ENCODE data around the gene IL7R.

DNA sequence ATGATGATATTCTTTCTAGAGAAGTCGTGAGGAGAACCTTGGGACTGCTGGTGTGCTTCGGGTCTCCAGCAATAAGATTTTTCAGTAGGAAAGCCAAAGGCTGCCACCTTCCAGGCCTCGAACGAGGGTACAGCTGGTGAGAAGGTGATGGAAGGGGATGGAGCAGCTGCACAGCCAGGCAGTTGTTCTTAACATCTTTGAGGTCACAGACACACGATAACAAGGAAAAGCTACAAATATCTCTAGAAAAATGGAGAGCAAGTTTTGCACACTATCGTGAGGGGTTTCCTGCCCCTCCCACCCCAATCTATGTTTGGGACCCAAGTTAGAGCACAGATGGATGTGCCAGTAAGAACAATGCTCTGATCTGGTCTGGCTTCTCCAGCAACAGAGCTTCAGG lies 6.8 kb upstream of the IL7R start:
- TF ChIP-seq, protein P1, sequence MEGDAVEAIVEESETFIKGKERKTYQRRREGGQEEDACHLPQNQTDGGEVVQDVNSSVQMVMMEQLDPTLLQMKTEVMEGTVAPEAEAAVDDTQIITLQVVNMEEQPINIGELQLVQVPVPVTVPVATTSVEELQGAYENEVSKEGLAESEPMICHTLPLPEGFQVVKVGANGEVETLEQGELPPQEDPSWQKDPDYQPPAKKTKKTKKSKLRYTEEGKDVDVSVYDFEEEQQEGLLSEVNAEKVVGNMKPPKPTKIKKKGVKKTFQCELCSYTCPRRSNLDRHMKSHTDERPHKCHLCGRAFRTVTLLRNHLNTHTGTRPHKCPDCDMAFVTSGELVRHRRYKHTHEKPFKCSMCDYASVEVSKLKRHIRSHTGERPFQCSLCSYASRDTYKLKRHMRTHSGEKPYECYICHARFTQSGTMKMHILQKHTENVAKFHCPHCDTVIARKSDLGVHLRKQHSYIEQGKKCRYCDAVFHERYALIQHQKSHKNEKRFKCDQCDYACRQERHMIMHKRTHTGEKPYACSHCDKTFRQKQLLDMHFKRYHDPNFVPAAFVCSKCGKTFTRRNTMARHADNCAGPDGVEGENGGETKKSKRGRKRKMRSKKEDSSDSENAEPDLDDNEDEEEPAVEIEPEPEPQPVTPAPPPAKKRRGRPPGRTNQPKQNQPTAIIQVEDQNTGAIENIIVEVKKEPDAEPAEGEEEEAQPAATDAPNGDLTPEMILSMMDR (IDR thresholded peaks at IDR 0.05), result no peak
- TF ChIP-seq POLR2A (IDR thresholded peaks at IDR 0.05), result no peak
